HepG2 (cell line): Measurements from ENCODE around the gene FGF18. TPM values are rescaled to one million over a fixed set of nuclear protein-coding genes. Genes with fewer than 3 reads are reported as not detected.

Experiments
- ATAC-seq: fragments of 200-7000 bp; cut with Tn5 transposase; 3 replicates; pipeline ENCODE4 v1.9.1; 2020; ENCODE audit warnings: mild to moderate bottlenecking, moderate library complexity
- BruUV-seq: library from RNA; stranded (reverse); fragments of 400-500 nt; replicated peaks from 2 replicates; lab custom pipeline; 2021; lab: Mats Ljungman, UMichigan
- CTCF ChIA-PET: fragments of 300-600 bp; formaldehyde crosslinking; extraction: SDS; loops from one replicate; lab custom pipeline; 2021; ENCODE audit warnings: low total read pairs, inconsistent platforms, low intra/inter-chr PET ratio; lab: Yijun Ruan, JAX
- POLR2A ChIA-PET: fragments of 350-600 bp; sonication (Branson Sonifier 250); formaldehyde crosslinking; loops from one replicate; lab custom pipeline; 2020; ENCODE audit warnings: antibody characterized with exemption, inconsistent platforms; lab: Yijun Ruan, JAX
- DNase-seq: peaks from one replicate; pipeline ENCODE4 v3.0.0-alpha.2; 2015; ENCODE audit warnings: low spot score
- FAIRE-seq: peaks from 3 replicates; lab custom pipeline; 2011; peaks lifted over from hg19 to GRCh38; lab: Jason Lieb, UNC
- H2AFZ ChIP-seq: one replicate; pipeline ENCODE4 v1.6.1; 2011; ENCODE audit warnings: low read length, inconsistent platforms
- H3K27ac ChIP-seq: fragments of 300-600 bp; 3 replicates; pipeline ENCODE4 v1.8.0; 2011; ENCODE audit warnings: mixed run types, mild to moderate bottlenecking, mixed read lengths, low read length, inconsistent platforms; ENCODE audit not compliant: insufficient read depth; ENCODE audit errors: extremely low read length
- H3K27me3 ChIP-seq, 2 experiments: fragments of 200-600 bp in 1 of 2; 2 replicates in 1 of 2; 3 replicates in 1 of 2; pipeline versions ENCODE4 v1.6.0 to v1.8.0; 2011; ENCODE audit warnings: low read length in 2 of 2, mild to moderate bottlenecking in 2 of 2, moderate library complexity in 2 of 2, inconsistent platforms in 1 of 2; ENCODE audit not compliant: insufficient read depth in 2 of 2, control insufficient read depth in 1 of 2
- H3K36me3 ChIP-seq, 2 experiments: fragments of 200-600 bp in 1 of 2; replicated peaks in 1 of 2; 2 replicates in 1 of 2; 3 replicates in 1 of 2; pipeline versions ENCODE4 v1.5.1 to v1.8.0; 2011; ENCODE audit warnings: low read length in 2 of 2, inconsistent platforms in 1 of 2; ENCODE audit not compliant: insufficient read depth in 2 of 2, control insufficient read depth in 1 of 2
- H3K4me1 ChIP-seq: 2 replicates; pipeline ENCODE4 v1.5.1; 2012; ENCODE audit warnings: low read length, inconsistent platforms; ENCODE audit not compliant: insufficient read depth
- H3K4me2 ChIP-seq: 2 replicates; pipeline ENCODE4 v1.6.0; 2011; ENCODE audit warnings: low read depth, low read length, inconsistent platforms
- H3K4me3 ChIP-seq, 3 experiments: fragments of 200-600 bp in 1 of 3; sonication (generic), shearing (Covaris generic) in 1 of 3; replicated peaks in 1 of 3; 2 replicates each; pipeline ENCODE4 v1.5.1; 2011 to 2016; ENCODE audit warnings: low read length in 3 of 3, inconsistent platforms in 2 of 3, low read depth in 2 of 3, mild to moderate bottlenecking in 2 of 3, control low read depth in 1 of 3, mixed read lengths in 1 of 3; ENCODE audit not compliant: insufficient read depth in 1 of 3
- H3K79me2 ChIP-seq: one replicate; pipeline ENCODE4 v1.6.1; 2011; ENCODE audit warnings: low read length, inconsistent platforms; ENCODE audit not compliant: insufficient read depth
- H3K9ac ChIP-seq: 2 replicates; pipeline ENCODE4 v1.6.0; 2011; ENCODE audit warnings: mild to moderate bottlenecking, low read depth, low read length, inconsistent platforms; ENCODE audit not compliant: insufficient read depth
- H3K9me3 ChIP-seq: 2 replicates; pipeline ENCODE4 v1.5.1; 2012; ENCODE audit warnings: mild to moderate bottlenecking, low read length
- H4K20me1 ChIP-seq: 2 replicates; pipeline ENCODE4 v1.6.0; 2011; ENCODE audit warnings: inconsistent platforms, mild to moderate bottlenecking, low read length, moderate library complexity; ENCODE audit not compliant: insufficient read depth
- AKNA ChIP-seq: sonication (generic); formaldehyde crosslinking; IDR thresholded peaks from 2 replicates; pipeline ENCODE4 v1.4.0; 2020; ENCODE audit warnings: missing genetic modification reagents, borderline replicate concordance
- HOXA5 ChIP-seq: sonication (generic); formaldehyde crosslinking; IDR thresholded peaks from 2 replicates; pipeline ENCODE4 v1.4.0; 2020; ENCODE audit warnings: missing genetic modification reagents
- JUNB ChIP-seq: sonication (generic); formaldehyde crosslinking; IDR thresholded peaks from 2 replicates; pipeline ENCODE4 v1.8.0; 2022; ENCODE audit warnings: missing genetic modification reagents, mild to moderate bottlenecking, borderline replicate concordance
- KDM6A ChIP-seq: IDR thresholded peaks from 2 replicates; pipeline ENCODE4 v1.6.1; 2016; ENCODE audit warnings: low read depth
- MYC ChIP-seq: sonication (generic); formaldehyde crosslinking; IDR thresholded peaks from 2 replicates; pipeline ENCODE4 v1.9.0; 2021; ENCODE audit warnings: missing genetic modification reagents, borderline replicate concordance
- NCOR1 ChIP-seq: fragments of 200-600 bp; sonication (generic); IDR thresholded peaks from 2 replicates; pipeline ENCODE4 v1.7.0; 2017; ENCODE audit warnings: antibody characterized with exemption, low read length, borderline replicate concordance
- ONECUT2 ChIP-seq: sonication (generic); formaldehyde crosslinking; IDR thresholded peaks from 2 replicates; pipeline ENCODE4 v1.4.0; 2020; ENCODE audit warnings: missing genetic modification reagents
- RFXANK ChIP-seq: IDR thresholded peaks from 2 replicates; pipeline ENCODE4 v1.6.1; 2016
- SAFB2 ChIP-seq: sonication (generic); formaldehyde crosslinking; IDR thresholded peaks from 2 replicates; pipeline ENCODE4 v1.5.1; 2020; ENCODE audit warnings: missing genetic modification reagents, low read depth, mild to moderate bottlenecking, borderline replicate concordance
- ZBTB37 ChIP-seq: sonication (generic); formaldehyde crosslinking; IDR thresholded peaks from 2 replicates; pipeline ENCODE4 v1.4.0; 2020; ENCODE audit warnings: mild to moderate bottlenecking, missing genetic modification reagents
- ZFP36L2 ChIP-seq: sonication (generic); formaldehyde crosslinking; IDR thresholded peaks from 2 replicates; pipeline ENCODE4 v1.4.0; 2020; ENCODE audit warnings: missing genetic modification reagents
- ZNF275 ChIP-seq: sonication (generic); formaldehyde crosslinking; IDR thresholded peaks from 2 replicates; pipeline ENCODE4 v1.8.0; 2022; ENCODE audit warnings: missing genetic modification reagents, mild to moderate bottlenecking, inconsistent platforms, borderline replicate concordance
- ZNF280D ChIP-seq: sonication (generic); formaldehyde crosslinking; IDR thresholded peaks from 2 replicates; pipeline ENCODE4 v1.5.1; 2020; ENCODE audit warnings: mild to moderate bottlenecking, missing genetic modification reagents
- ZNF580 ChIP-seq: IDR thresholded peaks from 2 replicates; pipeline ENCODE4 v1.6.1; 2016; ENCODE audit warnings: low read depth, borderline replicate concordance
- ZNF776 ChIP-seq: sonication (generic); formaldehyde crosslinking; IDR thresholded peaks from 2 replicates; pipeline ENCODE4 v1.4.0; 2020; ENCODE audit warnings: mild to moderate bottlenecking, missing genetic modification reagents
- WGBS: methylation state at CpG from one replicate; pipeline ENCODE4 v1.1.6; 2017; ENCODE audit warnings: low lambda C conversion rate; 5-methylcytosine and 5-hydroxymethylcytosine counted together
- in situ Hi-C: cut with HindIII; loops from 2 replicates; pipeline ENCODE4 v1.10.0; 2017; ENCODE audit warnings: low pct_unique_long_range_greater_than_20kb; ENCODE audit not compliant: extremely low pct_ligation_motif_present
- intact Hi-C: fragments of 100-400 bp; cut with micrococcal nuclease; formaldehyde crosslinking; loops from one replicate; pipeline ENCODE4 v1.10.0; 2022; ENCODE audit not compliant: unreplicated experiment
- polyA plus RNA-seq, 8 experiments: library from polyadenylated mRNA; depleted of rRNA in 3 of 8; stranded (reverse) in 7 of 8; unstranded in 1 of 8; fragments of >200 nt; fragmentation: Illumina TruSeq in 4 of 8; extraction: Trizol in 4 of 8; gene quantifications; 2 replicates each; pipeline versions ENCODE4 v1.2.1 to v1.2.3, GENCODE V29; 2011 to 2016; ENCODE audit warnings: low read depth in 4 of 8, missing spikeins in 1 of 8, mixed read lengths in 1 of 8; ENCODE audit not compliant: insufficient read depth in 1 of 8
- total RNA-seq, 5 experiments: library from RNA; depleted of rRNA; stranded (reverse); fragments of >200 nt; fragmentation: Illumina TruSeq; extraction: Trizol; gene quantifications; 2 replicates each; pipeline ENCODE4 v1.2.3, GENCODE V29; 2016; ENCODE audit warnings: low read depth in 1 of 5

The FGF18 gene
- total and polyA plus RNA-seq, 2 of the 13 experiments (the other 11 are each of a cell fraction or from before 2014, with no cell fraction given), result not detected

GRCh38 chr5:171498166-171498565, 78.7 kb downstream of the FGF18 start:
- no peak overlapping the region for H2AFZ ChIP-seq
- H3K79me2 ChIP-seq, result no peaks in the 10 kb centered on the region
- ATAC-seq (no peak), FAIRE-seq (no peak), DNase-seq (no peak)
- H3K4me1 ChIP-seq, result peaks cover 14% of the 10 kb centered on the region
- H3K4me3 ChIP-seq, result no peak overlapping the region
- no peak overlapping the region for H3K9ac ChIP-seq
- intact Hi-C loops, result no loop called here
- 16% methylated on average over 6 of the region's 6 CpGs for WGBS
- H3K9me3 ChIP-seq, result no peaks in the 10 kb centered on the region
- BruUV-seq, result no TSS peak
- H3K27me3 ChIP-seq, result no peaks in the 10 kb centered on the region; a peak in 1 of 5 replicates
- no peak overlapping the region for H3K4me2 ChIP-seq
- no peaks in the 10 kb centered on the region for H4K20me1 ChIP-seq
- no peak overlapping the region for H3K27ac ChIP-seq
- CTCF ChIA-PET, result no interaction called here
- in situ Hi-C loops, result no loop called here
- POLR2A ChIA-PET, result no interaction called here
- H3K36me3 ChIP-seq, result no peaks in the 10 kb centered on the region
- no peak for TF ChIP-seq ZFP36L2 (CRISPR knock-in tag)
- TF ChIP-seq ZNF275 (CRISPR knock-in tag), result no peak
- TF ChIP-seq NCOR1, result no peak
- TF ChIP-seq MYC (CRISPR knock-in tag), result no peak
- no peak for TF ChIP-seq HOXA5
- no peak for TF ChIP-seq AKNA (CRISPR knock-in tag)
- TF ChIP-seq ZNF776, result no peak
- TF ChIP-seq ONECUT2 (CRISPR knock-in tag), result no peak
- no peak for TF ChIP-seq SAFB2 (CRISPR knock-in tag)
- no peak for TF ChIP-seq RFXANK (CRISPR knock-in tag)
- no peak for TF ChIP-seq JUNB (CRISPR knock-in tag)
- no peak for TF ChIP-seq ZNF580 (CRISPR knock-in tag)
- no peak for TF ChIP-seq ZNF280D (CRISPR knock-in tag)
- TF ChIP-seq KDM6A (CRISPR knock-in tag), result no peak
- no peak for TF ChIP-seq ZBTB37 (CRISPR knock-in tag)
